ENCODE data around the gene CDC25A. TPM values are rescaled to one million over a fixed set of nuclear protein-coding genes. Genes with fewer than 3 reads are reported as not detected.

The CDC25A gene
- total RNA-seq, 1 experiment from 2014 or later, result 19.6 TPM

DNA sequence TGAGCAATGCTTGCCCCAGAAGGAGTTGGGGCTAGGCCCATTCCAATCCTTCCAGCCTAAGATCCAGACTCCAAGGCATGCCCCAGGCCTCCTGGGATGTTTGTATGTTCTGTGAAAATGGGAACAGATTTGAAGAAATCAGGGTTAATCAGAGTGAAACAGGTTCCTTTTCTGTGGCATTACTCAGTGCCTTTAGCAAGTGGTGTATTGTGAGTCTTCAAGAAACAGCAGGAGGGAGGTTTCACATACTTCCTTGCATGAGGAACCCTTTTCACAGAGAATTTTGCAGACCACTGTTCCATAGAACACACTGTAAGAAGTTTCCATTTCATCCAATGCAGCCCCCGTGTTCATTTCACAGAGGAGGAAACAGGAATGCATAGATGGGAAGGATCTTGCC, 8.4 kb upstream of the CDC25A start:
- RAD21 ChIA-PET (ENCODE audit: low non-redundant PET in 1 of 2, low total read pairs in 2 of 2, uncharacterized antibody in 2 of 2, unreplicated experiment in 2 of 2), result no interaction called here
- CTCF ChIA-PET, result no interaction called here

DNA sequence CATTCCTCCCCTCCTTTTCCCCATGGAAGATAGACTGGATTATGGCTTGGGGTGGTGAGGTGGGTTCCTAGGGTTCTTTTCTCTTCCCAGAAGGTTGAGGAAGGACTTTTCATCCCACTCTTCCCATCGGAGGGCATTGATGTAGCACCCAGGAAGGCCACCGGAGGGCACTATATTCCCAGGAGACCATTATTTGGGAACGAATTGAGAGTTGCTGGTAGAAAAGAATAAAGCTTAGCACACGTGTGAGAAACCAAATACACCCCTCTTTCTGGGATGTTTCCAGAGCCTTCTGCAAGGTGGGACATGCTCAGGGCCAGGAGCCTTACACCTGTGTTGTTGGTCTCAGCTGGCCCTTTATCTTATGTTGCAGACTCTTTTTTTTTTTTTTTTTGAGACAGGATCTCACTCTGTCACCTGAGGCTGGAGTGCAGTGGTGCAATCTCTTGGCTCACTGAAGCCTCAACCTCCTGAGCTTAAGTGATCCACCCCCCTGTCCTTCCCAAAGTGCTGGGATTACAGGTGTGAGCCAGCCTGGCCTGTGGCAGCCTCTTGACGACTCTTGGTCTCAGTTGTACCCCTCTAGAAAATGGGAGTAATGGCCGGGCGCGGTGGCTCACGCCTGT, 6.3 kb upstream of the CDC25A start:
- Histone ChIP-seq H3K27me3 (ENCODE audit: insufficient read depth, low read length) (no peaks in the 10 kb centered on the region), H2AFZ (ENCODE audit: low read depth, low read length, poor library complexity, severe bottlenecking) (peak overlapping the region; percentile 66), H3K4me1 (ENCODE audit: control insufficient read depth in 1 of 2, insufficient read depth in 2 of 2, low read length in 2 of 2) (peaks cover 5 to 16% of the 10 kb centered on the region in 2 experiments; a peak in 3 of 4 replicates), H3K4me3 (replicated peaks in 1 of 2; ENCODE audit: low read depth in 1 of 2, low read length in 2 of 2) (no peak overlapping the region), H3K9me3 (ENCODE audit: control insufficient read depth in 1 of 2, insufficient read depth in 1 of 2, low read depth in 1 of 2, low read length in 2 of 2) (no peaks in the 10 kb centered on the region), H3K9me2 (ENCODE audit: insufficient read depth) (no peaks in the 10 kb centered on the region), H3K36me3 (ENCODE audit: control insufficient read depth in 1 of 2, insufficient read depth in 2 of 2, low read length in 2 of 2) (no peaks in the 10 kb centered on the region), H3K27ac (ENCODE audit: low read depth, low read length) (no peak overlapping the region), H3K79me2 (ENCODE audit: insufficient read depth, low read length) (no peaks in the 10 kb centered on the region), H3K9ac (ENCODE audit: low read length) (no peak overlapping the region), H3K4me2 (ENCODE audit: low read length) (peak overlapping the region; percentile 54), H4K20me1 (ENCODE audit: insufficient read depth) (no peaks in the 10 kb centered on the region)
- BruUV-seq (replicated peaks), result no TSS peak
- ChIA-PET CTCF (interaction anchor here (0.7 to 4.7 kb wide), 14 partner anchors 11 to 252 kb away, joined by 3 to 99 read pairs (median 4); partner anchors contain the start of genes ATRIP, CCDC51, TMA7 and ZNF589), RAD21 (ENCODE audit: low non-redundant PET in 1 of 2, low total read pairs in 2 of 2, uncharacterized antibody in 2 of 2, unreplicated experiment in 2 of 2) (interaction anchor here (0.7 to 1.9 kb wide), 6 partner anchors 206 to 362 kb away, joined by 3 to 14 read pairs (median 5); partner anchors contain the start of genes CCDC51 (in 1 of the 2), PFKFB4 (in 1 of the 2) and TMA7 (in 1 of the 2)), POLR2A (interaction anchor here (1.9 kb wide), 1 partner anchor 241 kb away, joined by 11 read pairs; no protein-coding TSS in a partner anchor)
- intact Hi-C loops (cut with micrococcal nuclease), result loop anchor here (1.0 kb wide), 4 partner anchors 38 to 354 kb away; no protein-coding TSS in a partner anchor
- peak; percentile 48 for DNase-seq (ENCODE audit: low read depth, low spot score)
- peak; percentile 90 for ATAC-seq
- TF ChIP-seq, protein P1, sequence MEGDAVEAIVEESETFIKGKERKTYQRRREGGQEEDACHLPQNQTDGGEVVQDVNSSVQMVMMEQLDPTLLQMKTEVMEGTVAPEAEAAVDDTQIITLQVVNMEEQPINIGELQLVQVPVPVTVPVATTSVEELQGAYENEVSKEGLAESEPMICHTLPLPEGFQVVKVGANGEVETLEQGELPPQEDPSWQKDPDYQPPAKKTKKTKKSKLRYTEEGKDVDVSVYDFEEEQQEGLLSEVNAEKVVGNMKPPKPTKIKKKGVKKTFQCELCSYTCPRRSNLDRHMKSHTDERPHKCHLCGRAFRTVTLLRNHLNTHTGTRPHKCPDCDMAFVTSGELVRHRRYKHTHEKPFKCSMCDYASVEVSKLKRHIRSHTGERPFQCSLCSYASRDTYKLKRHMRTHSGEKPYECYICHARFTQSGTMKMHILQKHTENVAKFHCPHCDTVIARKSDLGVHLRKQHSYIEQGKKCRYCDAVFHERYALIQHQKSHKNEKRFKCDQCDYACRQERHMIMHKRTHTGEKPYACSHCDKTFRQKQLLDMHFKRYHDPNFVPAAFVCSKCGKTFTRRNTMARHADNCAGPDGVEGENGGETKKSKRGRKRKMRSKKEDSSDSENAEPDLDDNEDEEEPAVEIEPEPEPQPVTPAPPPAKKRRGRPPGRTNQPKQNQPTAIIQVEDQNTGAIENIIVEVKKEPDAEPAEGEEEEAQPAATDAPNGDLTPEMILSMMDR (IDR thresholded peaks at IDR 0.05 in 2 of 3, conservative IDR thresholded peaks at IDR 0.05 in 1 of 3; ENCODE audit: borderline replicate concordance in 1 of 3, insufficient read depth in 1 of 3, low read depth in 2 of 3, low read length in 2 of 3), result peak; percentile 81 to 94 (median 90); a peak in 5 of 6 replicates
- TF ChIP-seq, protein P2, sequence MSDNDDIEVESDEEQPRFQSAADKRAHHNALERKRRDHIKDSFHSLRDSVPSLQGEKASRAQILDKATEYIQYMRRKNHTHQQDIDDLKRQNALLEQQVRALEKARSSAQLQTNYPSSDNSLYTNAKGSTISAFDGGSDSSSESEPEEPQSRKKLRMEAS (IDR thresholded peaks at IDR 0.05), result no peak
- TF ChIP-seq RAD21 (IDR thresholded peaks at IDR 0.05; ENCODE audit: low read depth), result peak; percentile 87

More for the DNA sequence above, 8.4 kb upstream of the CDC25A start:
- Histone ChIP-seq H3K9me3 (ENCODE audit: control insufficient read depth in 1 of 2, insufficient read depth in 1 of 2, low read depth in 1 of 2, low read length in 2 of 2) (no peaks in the 10 kb centered on the region), H2AFZ (ENCODE audit: low read depth, low read length, poor library complexity, severe bottlenecking) (no peak overlapping the region), H3K4me3 (replicated peaks in 1 of 2; ENCODE audit: low read depth in 1 of 2, low read length in 2 of 2) (no peak overlapping the region), H3K27ac (ENCODE audit: low read depth, low read length) (no peak overlapping the region), H3K4me1 (ENCODE audit: control insufficient read depth in 1 of 2, insufficient read depth in 2 of 2, low read length in 2 of 2) (peaks cover 5 to 16% of the 10 kb centered on the region in 2 experiments; a peak in 3 of 4 replicates), H3K79me2 (ENCODE audit: insufficient read depth, low read length) (no peaks in the 10 kb centered on the region), H3K9ac (ENCODE audit: low read length) (no peak overlapping the region), H4K20me1 (ENCODE audit: insufficient read depth) (no peaks in the 10 kb centered on the region), H3K27me3 (ENCODE audit: insufficient read depth, low read length) (no peaks in the 10 kb centered on the region), H3K36me3 (ENCODE audit: control insufficient read depth in 1 of 2, insufficient read depth in 2 of 2, low read length in 2 of 2) (no peaks in the 10 kb centered on the region), H3K9me2 (ENCODE audit: insufficient read depth) (no peaks in the 10 kb centered on the region), H3K4me2 (ENCODE audit: low read length) (no peak overlapping the region)
- TF ChIP-seq, protein P3, sequence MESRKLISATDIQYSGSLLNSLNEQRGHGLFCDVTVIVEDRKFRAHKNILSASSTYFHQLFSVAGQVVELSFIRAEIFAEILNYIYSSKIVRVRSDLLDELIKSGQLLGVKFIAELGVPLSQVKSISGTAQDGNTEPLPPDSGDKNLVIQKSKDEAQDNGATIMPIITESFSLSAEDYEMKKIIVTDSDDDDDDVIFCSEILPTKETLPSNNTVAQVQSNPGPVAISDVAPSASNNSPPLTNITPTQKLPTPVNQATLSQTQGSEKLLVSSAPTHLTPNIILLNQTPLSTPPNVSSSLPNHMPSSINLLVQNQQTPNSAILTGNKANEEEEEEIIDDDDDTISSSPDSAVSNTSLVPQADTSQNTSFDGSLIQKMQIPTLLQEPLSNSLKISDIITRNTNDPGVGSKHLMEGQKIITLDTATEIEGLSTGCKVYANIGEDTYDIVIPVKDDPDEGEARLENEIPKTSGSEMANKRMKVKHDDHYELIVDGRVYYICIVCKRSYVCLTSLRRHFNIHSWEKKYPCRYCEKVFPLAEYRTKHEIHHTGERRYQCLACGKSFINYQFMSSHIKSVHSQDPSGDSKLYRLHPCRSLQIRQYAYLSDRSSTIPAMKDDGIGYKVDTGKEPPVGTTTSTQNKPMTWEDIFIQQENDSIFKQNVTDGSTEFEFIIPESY (IDR thresholded peaks at IDR 0.05; ENCODE audit: extremely low read depth, insufficient replicate concordance, low read length), result no peak
- TF ChIP-seq SP1 (IDR thresholded peaks at IDR 0.05; ENCODE audit: low read depth), result no peak
- DNase-seq (ENCODE audit: low read depth, low spot score), result no peak
- intact Hi-C loops (cut with micrococcal nuclease), result no loop called here
- ATAC-seq, result no peak
- POLR2A ChIA-PET, result no interaction called here
- BruUV-seq (replicated peaks), result no TSS peak

Data from HCT116 (cell line).